ENCODE measurements around the gene GOLGA2. TPM values are rescaled to one million over a fixed set of nuclear protein-coding genes. Genes with fewer than 3 reads are reported as not detected.

The GOLGA2 gene
- total RNA-seq, 1 donor from 2014 or later = 49.6 TPM

- no peak for DNase-seq (ENCODE audit: low read depth in 2 of 2)
Observed at GRCh38 chr9:128259156-128259555, 16.7 kb downstream of the GOLGA2 start.

- DNase-seq (ENCODE audit: low read depth in 2 of 2) = no peak
Observed at GRCh38 chr9:128258326-128258725, 17.5 kb downstream of the GOLGA2 start.

- no peak for DNase-seq (ENCODE audit: low read depth in 2 of 2)
Observed at GRCh38 chr9:128257907-128258306, 17.9 kb downstream of the GOLGA2 start.

- no peak for DNase-seq (ENCODE audit: low read depth in 2 of 2)
Observed at GRCh38 chr9:128257086-128257825, 18.6 kb downstream of the GOLGA2 start.

GRCh38 chr9:128254855-128255759 lies 20.7 kb downstream of the GOLGA2 start:
- peak; percentile 55 to 77 for DNase-seq (ENCODE audit: low read depth in 2 of 2)

- DNase-seq (ENCODE audit: low read depth in 2 of 2) = no peak
Observed at GRCh38 chr9:128254362-128254761, 21.4 kb downstream of the GOLGA2 start.

GRCh38 chr9:128253991-128254346 lies 21.8 kb downstream of the GOLGA2 start:
- no peak for DNase-seq (ENCODE audit: low read depth in 2 of 2)

GRCh38 chr9:128253140-128253990 lies 22.4 kb downstream of the GOLGA2 start:
- no peak for DNase-seq (ENCODE audit: low read depth in 2 of 2)

- no peak for DNase-seq (ENCODE audit: low read depth in 2 of 2)
Observed at GRCh38 chr9:128252317-128253139, 23.3 kb downstream of the GOLGA2 start.

- DNase-seq (ENCODE audit: low read depth in 2 of 2) = peak in 1 of 2 donors; percentile 64
Observed at GRCh38 chr9:128251732-128252100, 24.1 kb downstream of the GOLGA2 start.

GRCh38 chr9:128250839-128251731 lies 24.7 kb downstream of the GOLGA2 start:
- DNase-seq (ENCODE audit: low read depth in 2 of 2) = no peak

- DNase-seq (ENCODE audit: low read depth in 2 of 2) = peak; percentile 85 to 92
Observed at GRCh38 chr9:128249908-128250838, 25.6 kb downstream of the GOLGA2 start.

GRCh38 chr9:128249558-128249907 lies 26.3 kb downstream of the GOLGA2 start:
- no peak for DNase-seq (ENCODE audit: low read depth in 2 of 2)

- DNase-seq (ENCODE audit: low read depth in 2 of 2) = no peak
Observed at GRCh38 chr9:128247226-128247803, 28.5 kb downstream of the GOLGA2 start.

- DNase-seq (ENCODE audit: low read depth in 2 of 2) = no peak
Observed at GRCh38 chr9:128246471-128246870, 29.3 kb downstream of the GOLGA2 start.

- peak; percentile 69 for DNase-seq (ENCODE audit: low read depth in 2 of 2)
Observed at GRCh38 chr9:128245421-128246151, 30.2 kb downstream of the GOLGA2 start.

- peak; percentile 11 to 30 for DNase-seq (ENCODE audit: low read depth in 2 of 2)
Observed at GRCh38 chr9:128244837-128245231, 31.0 kb downstream of the GOLGA2 start.
